Sigmoid colon (tissue), 7 donors: ENCODE data around the gene CASZ1. TPM values are rescaled to one million over a fixed set of nuclear protein-coding genes. Genes with fewer than 3 reads are reported as not detected.

Source experiments
- DNase-seq: peaks from one replicate; pipeline ENCODE4 v3.0.0-alpha.2; 2019
- H3K27ac ChIP-seq, 4 donors: fragments of 200-600 bp; sonication (generic); one replicate each; pipeline ENCODE4 v1.5.1; 2016 to 2019; ENCODE audit warnings: mild to moderate bottlenecking in 1 of 4
- H3K27me3 ChIP-seq, 3 donors: fragments of 200-600 bp; sonication (generic); one replicate each; pipeline ENCODE4 v1.5.1; 2019; ENCODE audit warnings: mild to moderate bottlenecking in 1 of 3
- H3K36me3 ChIP-seq, 4 donors: fragments of 200-600 bp; sonication (generic); one replicate each; pipeline ENCODE4 v1.5.1; 2016 to 2019
- H3K4me1 ChIP-seq, 4 donors: fragments of 200-600 bp; sonication (generic); one replicate each; pipeline ENCODE4 v1.5.1; 2017 to 2019
- H3K4me3 ChIP-seq, 4 donors: fragments of 200-600 bp; sonication (generic); one replicate each; pipeline ENCODE4 v1.5.1; 2017 to 2019; ENCODE audit warnings: mild to moderate bottlenecking in 2 of 4, moderate library complexity in 1 of 4
- H3K9me3 ChIP-seq, 4 donors: fragments of 200-600 bp in 3 of 4; sonication (generic) in 3 of 4; one replicate each; pipeline versions ENCODE4 v1.5.1 to v1.6.1; 2013 to 2019
- CTCF ChIP-seq, 4 experiments: fragments of 450-650 bp in 3 of 4; fragments of 200-600 bp in 1 of 4; IDR thresholded peaks; one replicate each; pipeline ENCODE4 v1.5.1; 2016 to 2019; ENCODE audit warnings: antibody characterized with exemption in 4 of 4, mild to moderate bottlenecking in 3 of 4, moderate library complexity in 2 of 4
- EP300 ChIP-seq, 4 donors: sonication (generic); formaldehyde crosslinking; IDR thresholded peaks; one replicate each; pipeline ENCODE4 v1.6.1; 2017; ENCODE audit warnings: antibody characterized with exemption in 4 of 4
- POLR2A ChIP-seq, 2 donors: fragments of 450-650 bp; IDR thresholded peaks; one replicate each; pipeline ENCODE4 v1.6.1; 2016; ENCODE audit warnings: antibody characterized with exemption in 2 of 2, mild to moderate bottlenecking in 2 of 2, moderate library complexity in 2 of 2
- POLR2AphosphoS5 ChIP-seq, 4 donors: sonication (generic); formaldehyde crosslinking; IDR thresholded peaks; one replicate each; pipeline ENCODE4 v1.6.1; 2017; ENCODE audit warnings: antibody characterized with exemption in 4 of 4
- WGBS, 2 donors: extraction: QIAGEN DNeasy Blood & Tissue Kit; methylation state at CpG; one replicate each; pipeline ENCODE4 v1.1.7; 2013; 5-methylcytosine and 5-hydroxymethylcytosine counted together
- intact Hi-C: fragments of 100-400 bp; cut with DNase I; formaldehyde crosslinking; loops from one replicate; pipeline ENCODE4 v1.15.1; 2023
- polyA plus RNA-seq, 3 donors: library from polyadenylated mRNA; stranded (reverse); fragments of 200-250 nt; gene quantifications; one replicate each; pipeline ENCODE4 v1.2.3, GENCODE V29; 2013
- total RNA-seq, 4 donors: library from RNA; depleted of rRNA; stranded (reverse); fragments of >200 nt; gene quantifications; one replicate each; pipeline ENCODE4 v1.1.0, GENCODE V29; 2016
- donor health status: healthy with polysubstance abuse.
- donor health status: Bipolar disorder and iron deficiency.
- donor health status: healthy.

Gene CASZ1
- total and polyA plus RNA-seq, 7 donors: 4.2 to 47.9 (median 23.6) TPM

DNA sequence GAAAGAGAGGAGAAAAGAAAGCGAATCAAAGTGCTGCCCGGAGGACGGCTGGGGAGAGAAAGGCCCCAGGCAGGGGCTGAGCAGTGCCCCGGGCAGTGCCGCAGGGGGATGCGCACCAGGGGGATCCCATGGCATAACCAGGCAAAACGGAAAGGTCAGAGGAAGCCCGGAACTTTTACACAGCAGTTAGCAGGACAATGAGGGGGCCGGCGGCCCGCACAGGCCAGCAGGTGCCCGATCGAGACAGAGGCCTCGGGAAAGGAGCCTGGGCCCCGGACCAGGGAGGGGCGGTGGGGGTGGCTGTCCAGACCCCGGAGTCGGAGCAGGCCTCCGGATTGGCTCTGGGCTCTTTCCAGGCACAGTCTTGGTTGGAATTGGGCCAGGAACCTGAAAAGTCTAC, 86.8 kb downstream of the CASZ1 start:
- no peak for DNase-seq
- Histone ChIP-seq H3K4me3 (no peak overlapping the region), H3K27ac (peak overlapping the region in 2 of 4 donors; percentile 5 to 36), H3K36me3 (no peaks in the 10 kb centered on the region), H3K27me3 (no peaks in the 10 kb centered on the region), H3K4me1 (peaks cover 0 to 52% (median 34%) of the 10 kb centered on the region in 4 donors), H3K9me3 (no peaks in the 10 kb centered on the region)
- 89 to 90% methylated on average over 19 of the region's 19 CpGs for WGBS, 2 donors
- TF ChIP-seq POLR2AphosphoS5 (IDR thresholded peaks at IDR 0.05): no peak
- no peak for TF ChIP-seq POLR2A (IDR thresholded peaks at IDR 0.05)
- TF ChIP-seq CTCF (IDR thresholded peaks at IDR 0.05): no peak
- TF ChIP-seq EP300 (IDR thresholded peaks at IDR 0.05): no peak
- intact Hi-C loops: no loop called here

DNA sequence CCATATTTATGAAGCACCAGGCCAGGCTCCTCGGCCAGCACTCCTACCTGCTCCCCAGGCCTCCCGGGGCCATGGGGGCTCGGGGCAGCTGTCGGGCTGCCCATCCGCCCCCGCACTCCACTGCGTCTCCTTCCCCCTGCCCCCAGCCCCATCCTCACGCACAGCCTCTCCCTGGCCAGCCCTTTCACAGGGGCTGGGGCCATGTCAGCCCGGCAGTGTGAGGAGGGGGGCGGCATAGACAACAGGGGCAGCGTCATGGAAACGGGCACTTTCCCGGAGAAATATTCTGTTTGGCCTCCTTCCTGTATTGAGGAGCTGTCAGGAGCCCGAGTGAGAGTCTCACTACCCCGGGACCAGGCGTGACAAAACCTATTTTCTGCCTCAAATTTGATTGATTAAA, 87.3 kb downstream of the CASZ1 start:
- WGBS, 2 donors: 80 to 88% methylated on average over 16 of the region's 16 CpGs

DNA sequence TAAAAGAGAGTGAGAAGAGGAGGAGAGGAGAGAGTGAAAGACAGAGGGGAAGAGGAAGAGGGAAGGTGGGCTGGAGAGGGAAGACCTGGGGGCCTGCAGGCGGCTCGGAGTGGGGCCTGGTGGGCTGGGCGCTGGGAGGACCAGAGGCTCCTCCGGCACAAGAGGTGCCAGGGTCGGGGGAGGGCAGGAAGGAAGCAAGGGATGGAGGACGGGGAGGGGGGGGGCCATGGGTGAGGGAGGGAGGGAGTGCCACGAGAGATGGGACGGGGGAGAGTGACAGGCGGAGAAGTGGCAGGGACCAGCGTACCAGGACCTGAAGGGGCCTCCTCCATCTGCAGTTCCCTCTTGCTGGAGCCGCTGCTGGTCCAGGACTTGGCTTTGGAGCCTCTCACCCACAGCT, 87.7 kb downstream of the CASZ1 start:
- H3K27me3 ChIP-seq: no peaks in the 10 kb centered on the region
- no peaks in the 10 kb centered on the region for H3K9me3 ChIP-seq
- TF ChIP-seq POLR2A (IDR thresholded peaks at IDR 0.05): no peak
- no peak for TF ChIP-seq POLR2AphosphoS5 (IDR thresholded peaks at IDR 0.05)
- no peak for TF ChIP-seq CTCF (IDR thresholded peaks at IDR 0.05)
- TF ChIP-seq EP300 (IDR thresholded peaks at IDR 0.05): no peak
- no peak overlapping the region for H3K4me3 ChIP-seq
- intact Hi-C loops: no loop called here
- no peaks in the 10 kb centered on the region for H3K36me3 ChIP-seq
- whole genome bisulfite sequencing, 2 donors: 52 to 76% methylated on average over 11 of the region's 11 CpGs
- no peak for DNase-seq
- peak overlapping the region in 1 of 4 donors; percentile 1 for H3K27ac ChIP-seq
- peaks cover 0 to 52% (median 33%) of the 10 kb centered on the region in 4 donors for H3K4me1 ChIP-seq

More for the DNA sequence above, 87.3 kb downstream of the CASZ1 start:
- H3K27me3 ChIP-seq: no peaks in the 10 kb centered on the region
- intact Hi-C loops: no loop called here
- H3K4me3 ChIP-seq: no peak overlapping the region
- H3K4me1 ChIP-seq: peaks cover 0 to 52% (median 34%) of the 10 kb centered on the region in 4 donors
- peak overlapping the region in 1 of 4 donors; percentile 1 for H3K27ac ChIP-seq
- no peak for TF ChIP-seq POLR2AphosphoS5 (IDR thresholded peaks at IDR 0.05)
- no peak for TF ChIP-seq EP300 (IDR thresholded peaks at IDR 0.05)
- no peak for TF ChIP-seq POLR2A (IDR thresholded peaks at IDR 0.05)
- no peak for TF ChIP-seq CTCF (IDR thresholded peaks at IDR 0.05)
- no peaks in the 10 kb centered on the region for H3K9me3 ChIP-seq
- no peaks in the 10 kb centered on the region for H3K36me3 ChIP-seq
- DNase-seq: no peak

GRCh38 chr1:10707208-10707607, 89.2 kb downstream of the CASZ1 start:
- H3K4me3 ChIP-seq: no peak overlapping the region
- no peak for TF ChIP-seq CTCF (IDR thresholded peaks at IDR 0.05)
- peaks cover 0 to 38% (median 23%) of the 10 kb centered on the region in 4 donors for H3K4me1 ChIP-seq
- intact Hi-C loops: no loop called here
- no peaks in the 10 kb centered on the region for H3K36me3 ChIP-seq
- DNase-seq: no peak
- WGBS, 2 donors: 93 to 94% methylated on average over 12 of the region's 12 CpGs
- no peaks in the 10 kb centered on the region for H3K9me3 ChIP-seq
- H3K27me3 ChIP-seq: no peaks in the 10 kb centered on the region
- no peak overlapping the region for H3K27ac ChIP-seq

DNA sequence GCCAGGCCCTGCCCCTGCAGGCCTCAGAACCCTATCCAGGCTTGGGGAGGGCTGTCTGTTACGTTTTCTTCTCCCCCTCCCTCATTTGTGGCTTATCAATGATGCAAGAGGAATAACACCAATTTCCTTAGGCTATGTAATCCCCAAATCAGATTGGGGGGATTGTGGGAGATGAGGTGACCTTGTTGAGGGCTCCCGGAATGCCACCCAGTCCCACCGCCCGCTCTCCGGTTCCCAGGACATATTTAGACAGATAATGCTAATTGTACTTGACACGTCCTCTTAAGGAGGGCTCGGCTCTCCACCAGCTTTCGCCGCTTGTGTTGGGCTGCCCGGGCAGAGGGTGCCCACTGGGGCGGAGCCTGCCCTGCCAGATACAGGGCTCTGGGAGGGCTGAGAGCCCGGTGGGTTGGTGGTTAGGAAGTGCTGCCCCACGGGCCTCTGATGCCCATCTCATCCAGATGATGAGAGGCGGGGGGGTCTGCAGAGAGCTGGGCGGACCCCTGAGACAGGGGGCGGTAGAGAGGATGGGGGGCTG, 90.0 kb downstream of the CASZ1 start:
- no peaks in the 10 kb centered on the region for H3K9me3 ChIP-seq
- no peaks in the 10 kb centered on the region for H3K36me3 ChIP-seq
- TF ChIP-seq CTCF (IDR thresholded peaks at IDR 0.05) (no peak), POLR2AphosphoS5 (IDR thresholded peaks at IDR 0.05) (no peak), EP300 (IDR thresholded peaks at IDR 0.05) (no peak), POLR2A (IDR thresholded peaks at IDR 0.05) (no peak)
- H3K4me1 ChIP-seq: peaks cover 0 to 37% (median 23%) of the 10 kb centered on the region in 4 donors
- no peak for DNase-seq
- no peaks in the 10 kb centered on the region for H3K27me3 ChIP-seq
- WGBS, 2 donors: 92% methylated on average over 16 of the region's 16 CpGs
- no peak overlapping the region for H3K27ac ChIP-seq
- H3K4me3 ChIP-seq: no peak overlapping the region
- intact Hi-C loops: no loop called here
